Panc1 (cell line): Measurements from ENCODE around the gene TMCO6. TPM values are rescaled to one million over a fixed set of nuclear protein-coding genes. Genes with fewer than 3 reads are reported as not detected.
"Not testable (repeated sequence)": the region's sequence is repeated elsewhere in the genome, so short reads cannot be mapped to it uniquely, and the experiment has no call there.

Experiments
- ATAC-seq: fragments of 200-7000 bp; cut with Tn5 transposase; 2 replicates; pipeline ENCODE4 v1.9.1; 2020; ENCODE audit warnings: mild to moderate bottlenecking, moderate library complexity
- BruUV-seq: library from RNA; stranded (reverse); fragments of 400-500 nt; replicated peaks from 2 replicates; lab custom pipeline; 2021; lab: Mats Ljungman, UMichigan
- CTCF ChIA-PET: fragments of 300-600 bp; sonication (Branson Sonifier 250); formaldehyde crosslinking; loops from one replicate; lab custom pipeline; 2022; ENCODE audit warnings: antibody characterized with exemption; lab: Charles Lee
- POLR2A ChIA-PET: fragments of 300-600 bp; sonication (Branson Sonifier 250); formaldehyde crosslinking; loops from one replicate; lab custom pipeline; 2022; ENCODE audit warnings: antibody characterized with exemption; lab: Charles Lee
- DNase-seq: peaks from one replicate; pipeline ENCODE4 v3.0.0-alpha.2; 2010; ENCODE audit warnings: low read depth, low spot score
- H3K27ac ChIP-seq: 2 replicates; pipeline ENCODE4 v1.5.1; 2011; ENCODE audit warnings: mild to moderate bottlenecking, low read length, inconsistent platforms
- H3K27me3 ChIP-seq: fragments of 200-500 bp; sonication (Bioruptor generic); 2 replicates; pipeline ENCODE4 v1.6.0; 2014; ENCODE audit warnings: low read length, inconsistent platforms; ENCODE audit not compliant: control insufficient read depth, insufficient read depth
- H3K36me3 ChIP-seq: fragments of 200-500 bp; sonication (Bioruptor generic); 2 replicates; pipeline ENCODE4 v1.5.1; 2014; ENCODE audit warnings: inconsistent platforms, mild to moderate bottlenecking, low read length, moderate library complexity; ENCODE audit not compliant: control insufficient read depth, insufficient read depth
- H3K4me1 ChIP-seq: 2 replicates; pipeline ENCODE4 v1.5.1; 2011; ENCODE audit warnings: inconsistent platforms, mild to moderate bottlenecking, low read length, moderate library complexity; ENCODE audit not compliant: control insufficient read depth, insufficient read depth
- H3K4me3 ChIP-seq, 2 experiments: 2 replicates each; pipeline ENCODE4 v1.5.1; 2011 to 2012; ENCODE audit warnings: low read depth in 2 of 2, low read length in 2 of 2, mild to moderate bottlenecking in 2 of 2, inconsistent platforms in 1 of 2, moderate library complexity in 1 of 2
- H3K9me3 ChIP-seq: fragments of 200-500 bp; sonication (Bioruptor generic); 2 replicates; pipeline ENCODE4 v1.5.1; 2014; ENCODE audit warnings: low read depth, mild to moderate bottlenecking, inconsistent platforms, low read length, moderate library complexity; ENCODE audit not compliant: control insufficient read depth, insufficient read depth
- CTCF ChIP-seq: fragments of 450-650 bp; IDR thresholded peaks from 2 replicates; pipeline ENCODE4 v1.5.1; 2017; ENCODE audit warnings: mild to moderate bottlenecking
- POLR2AphosphoS5 ChIP-seq: IDR thresholded peaks from 2 replicates; pipeline ENCODE4 v1.6.1; 2012; ENCODE audit warnings: mild to moderate bottlenecking, low read depth, low read length, moderate library complexity
- REST ChIP-seq, 2 experiments: IDR thresholded peaks; 2 replicates each; pipeline ENCODE4 v1.6.1; 2011 to 2012; ENCODE audit warnings: low read depth in 2 of 2, control low read depth in 1 of 2, low read length in 1 of 2, mild to moderate bottlenecking in 1 of 2, moderate library complexity in 1 of 2; ENCODE audit not compliant: insufficient read depth in 1 of 2
- SIN3A ChIP-seq: IDR thresholded peaks from 2 replicates; pipeline ENCODE4 v1.6.1; 2012; ENCODE audit warnings: low read depth, mild to moderate bottlenecking, low read length, moderate library complexity, borderline replicate concordance; ENCODE audit not compliant: insufficient read depth
- TCF7L2 ChIP-seq: IDR thresholded peaks from 2 replicates; pipeline ENCODE4 v1.6.1; 2011; ENCODE audit warnings: mild to moderate bottlenecking, low read depth, low read length, inconsistent platforms
- in situ Hi-C: cut with HindIII; loops from 2 replicates; pipeline ENCODE4 v1.10.0; 2016; ENCODE audit warnings: low sequenced_read_pairs, low pct_unique_long_range_greater_than_20kb
- intact Hi-C: fragments of 100-400 bp; cut with micrococcal nuclease; formaldehyde crosslinking; loops from one replicate; pipeline ENCODE4 v1.10.0; 2022; ENCODE audit not compliant: unreplicated experiment
- total RNA-seq: library from RNA; stranded (reverse); gene quantifications from one replicate; pipeline ENCODE4 v1.2.1, GENCODE V29; 2021; ENCODE audit not compliant: unreplicated experiment

TMCO6 gene
- total RNA-seq, 1 experiment from 2014 or later: 18.9 TPM

DNA sequence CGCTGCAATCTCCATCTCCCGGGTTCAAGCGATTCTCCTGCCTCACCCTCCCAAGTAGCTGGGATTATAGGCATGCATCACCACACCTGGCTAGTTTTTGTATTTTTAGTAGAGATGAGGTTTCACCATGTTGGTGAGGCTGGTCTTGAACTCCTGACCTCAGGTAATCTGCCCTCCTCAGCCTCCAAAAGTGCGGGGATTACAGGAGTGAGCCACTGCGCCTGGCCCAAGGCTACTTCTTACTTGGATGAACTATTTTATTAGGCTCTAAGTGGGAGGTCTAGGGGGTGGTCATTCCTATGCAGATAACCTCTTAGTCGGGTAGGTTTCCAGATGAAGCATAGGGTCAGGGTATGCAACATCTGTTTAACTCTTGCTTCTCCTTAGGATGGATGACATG, 21.1 kb downstream of the TMCO6 start:
- peaks cover 27% of the 10 kb centered on the region for H3K36me3 ChIP-seq

GRCh38 chr5:140664030-140664358, 24.7 kb downstream of the TMCO6 start:
- POLR2A ChIA-PET: interaction anchor here (0.6 to 0.7 kb wide), 4 partner anchors 17 to 99 kb away, joined by 4 to 9 read pairs (median 7); no protein-coding TSS in a partner anchor

More for the DNA sequence above, 21.1 kb downstream of the TMCO6 start:
- DNase-seq, POLR2A ChIA-PET, H3K27me3 ChIP-seq, H3K4me3 ChIP-seq, H3K4me1 ChIP-seq, in situ Hi-C loops, H3K27ac ChIP-seq, intact Hi-C loops, BruUV-seq, CTCF ChIA-PET, H3K9me3 ChIP-seq, ATAC-seq: not testable (repeated sequence)

More at GRCh38 chr5:140664030-140664358, 24.7 kb downstream of the TMCO6 start:
- BruUV-seq: no TSS peak
- no peaks in the 10 kb centered on the region for H3K27me3 ChIP-seq
- intact Hi-C loops (no loop called here), in situ Hi-C loops (no loop called here)
- CTCF ChIA-PET: interaction anchor here (0.6 kb wide), 1 partner anchor 55 kb away, joined by 6 read pairs; no protein-coding TSS in a partner anchor
- H3K27ac ChIP-seq: peak overlapping the region; percentile 97
- H3K36me3 ChIP-seq: peaks cover 17% of the 10 kb centered on the region
- peaks cover 3% of the 10 kb centered on the region; the same call in 1 of the 2 replicates for H3K4me1 ChIP-seq
- H3K9me3 ChIP-seq: no peaks in the 10 kb centered on the region
- no peak for DNase-seq
- H3K4me3 ChIP-seq: peak overlapping the region; percentile 94 to 96
- ATAC-seq: peak; percentile 15
- TF ChIP-seq SIN3A (no peak), POLR2AphosphoS5 (no peak), REST (IDR thresholded peaks at IDR 0.05; ENCODE audit: insufficient read depth in 1 of 2, low read depth in 2 of 2, low read length in 1 of 2) (no peak), TCF7L2 (no peak), CTCF (no peak)
